Naive thymus-derived CD4-positive, alpha-beta T cell (primary cell): ENCODE data around the gene PA2G4. TPM values are rescaled to one million over a fixed set of nuclear protein-coding genes. Genes with fewer than 3 reads are reported as not detected.
A peak's percentile ranks its signal among the peaks of the same experiment; 100 is the strongest.

ENCODE experiments used
- ATAC-seq: fragments of 150-1000 bp; cut with Tn5 transposase; 2 replicates; pipeline ENCODE4 v1.10.0; 2021; ENCODE audit warnings: mild to moderate bottlenecking, moderate library complexity
- CTCF ChIA-PET: fragments of 350-600 bp; sonication (Branson Sonifier 250); formaldehyde crosslinking; loops from one replicate; lab custom pipeline; 2021; ENCODE audit warnings: antibody characterized with exemption; lab: Charles Lee
- POLR2A ChIA-PET: fragments of 350-600 bp; sonication (Branson Sonifier 250); formaldehyde crosslinking; loops from one replicate; lab custom pipeline; 2021; ENCODE audit warnings: antibody characterized with exemption, inconsistent platforms; lab: Charles Lee
- DNase-seq, 9 donors: peaks; one replicate each; pipeline versions ENCODE4 v3.0.0 to v3.0.0-alpha.2; 2020 to 2022; ENCODE audit warnings: mixed read lengths in 1 of 9
- H3K27ac ChIP-seq: one replicate; pipeline ENCODE4 v1.7.0; 2013; ENCODE audit warnings: mild to moderate bottlenecking, low read depth, low read length, moderate library complexity
- H3K27me3 ChIP-seq, 2 donors: one replicate each; pipeline ENCODE4 v1.7.0; 2013; ENCODE audit warnings: low read length in 2 of 2, mild to moderate bottlenecking in 2 of 2, moderate library complexity in 2 of 2; ENCODE audit not compliant: control insufficient read depth in 2 of 2, insufficient read depth in 2 of 2
- H3K36me3 ChIP-seq, 3 experiments: 1 replicate in 2 of 3; 2 replicates in 1 of 3; pipeline ENCODE4 v1.7.0; 2013; ENCODE audit warnings: low read length in 3 of 3, mild to moderate bottlenecking in 3 of 3, moderate library complexity in 1 of 3; ENCODE audit not compliant: insufficient read depth in 3 of 3, control insufficient read depth in 2 of 3
- H3K4me1 ChIP-seq, 2 donors: one replicate each; pipeline ENCODE4 v1.7.0; 2013; ENCODE audit warnings: low read length in 2 of 2, mild to moderate bottlenecking in 2 of 2, moderate library complexity in 1 of 2; ENCODE audit not compliant: control insufficient read depth in 2 of 2, insufficient read depth in 2 of 2
- H3K4me3 ChIP-seq: 2 replicates; pipeline ENCODE4 v1.7.0; 2013; ENCODE audit warnings: mild to moderate bottlenecking, low read length
- H3K9me3 ChIP-seq, 3 experiments: 1 replicate in 2 of 3; 2 replicates in 1 of 3; pipeline ENCODE4 v1.7.0; 2013; ENCODE audit warnings: low read length in 3 of 3; ENCODE audit not compliant: control insufficient read depth in 2 of 3
- H3K27ac Mint-ChIP-seq, 9 donors: one replicate each; pipeline ENCODE4 v1.8.0; 2020 to 2022; ENCODE audit warnings: mixed read lengths in 9 of 9, mild to moderate bottlenecking in 8 of 9, moderate library complexity in 5 of 9, inconsistent platforms in 2 of 9
- H3K27me3 Mint-ChIP-seq, 5 donors: one replicate each; pipeline ENCODE4 v1.8.0; 2021 to 2022; ENCODE audit warnings: mixed read lengths in 5 of 5, mild to moderate bottlenecking in 1 of 5
- H3K36me3 Mint-ChIP-seq, 5 donors: one replicate each; pipeline ENCODE4 v1.8.0; 2020 to 2022; ENCODE audit warnings: mixed read lengths in 5 of 5, mild to moderate bottlenecking in 3 of 5, inconsistent platforms in 1 of 5
- H3K4me1 Mint-ChIP-seq, 7 donors: one replicate each; pipeline ENCODE4 v1.8.0; 2020 to 2022; ENCODE audit warnings: mixed read lengths in 7 of 7, mild to moderate bottlenecking in 3 of 7, inconsistent platforms in 1 of 7
- H3K4me3 Mint-ChIP-seq, 10 donors: one replicate each; pipeline ENCODE4 v1.8.0; 2020 to 2022; ENCODE audit warnings: mild to moderate bottlenecking in 10 of 10, mixed read lengths in 10 of 10, moderate library complexity in 6 of 10, inconsistent platforms in 2 of 10
- H3K9me3 Mint-ChIP-seq, 11 donors: one replicate each; pipeline ENCODE4 v1.8.0; 2020 to 2022; ENCODE audit warnings: mixed read lengths in 11 of 11, mild to moderate bottlenecking in 4 of 11, inconsistent platforms in 1 of 11, moderate library complexity in 1 of 11
- intact Hi-C, 2 donors: fragments of 100-400 bp; cut with micrococcal nuclease; formaldehyde crosslinking; loops; one replicate each; pipeline ENCODE4 v1.15.1; 2023
- polyA plus RNA-seq, 2 donors: library from polyadenylated mRNA; unstranded; fragments of 300-500 nt; fragmentation: Illumina TruSeq; gene quantifications; one replicate each; pipeline ENCODE4 v1.2.3, GENCODE V29; 2021
- total RNA-seq, 6 experiments: library from RNA in 5 of 6; stranded (reverse) in 5 of 6; gene quantifications; 1 replicate in 5 of 6; 2 replicates in 1 of 6; pipeline ENCODE4 v1.2.3 and lab custom pipeline; 2021 to 2026

Gene PA2G4
- total and polyA plus RNA-seq, 7 experiments from 2014 or later = 61.7 to 254 (median 121) TPM

DNA sequence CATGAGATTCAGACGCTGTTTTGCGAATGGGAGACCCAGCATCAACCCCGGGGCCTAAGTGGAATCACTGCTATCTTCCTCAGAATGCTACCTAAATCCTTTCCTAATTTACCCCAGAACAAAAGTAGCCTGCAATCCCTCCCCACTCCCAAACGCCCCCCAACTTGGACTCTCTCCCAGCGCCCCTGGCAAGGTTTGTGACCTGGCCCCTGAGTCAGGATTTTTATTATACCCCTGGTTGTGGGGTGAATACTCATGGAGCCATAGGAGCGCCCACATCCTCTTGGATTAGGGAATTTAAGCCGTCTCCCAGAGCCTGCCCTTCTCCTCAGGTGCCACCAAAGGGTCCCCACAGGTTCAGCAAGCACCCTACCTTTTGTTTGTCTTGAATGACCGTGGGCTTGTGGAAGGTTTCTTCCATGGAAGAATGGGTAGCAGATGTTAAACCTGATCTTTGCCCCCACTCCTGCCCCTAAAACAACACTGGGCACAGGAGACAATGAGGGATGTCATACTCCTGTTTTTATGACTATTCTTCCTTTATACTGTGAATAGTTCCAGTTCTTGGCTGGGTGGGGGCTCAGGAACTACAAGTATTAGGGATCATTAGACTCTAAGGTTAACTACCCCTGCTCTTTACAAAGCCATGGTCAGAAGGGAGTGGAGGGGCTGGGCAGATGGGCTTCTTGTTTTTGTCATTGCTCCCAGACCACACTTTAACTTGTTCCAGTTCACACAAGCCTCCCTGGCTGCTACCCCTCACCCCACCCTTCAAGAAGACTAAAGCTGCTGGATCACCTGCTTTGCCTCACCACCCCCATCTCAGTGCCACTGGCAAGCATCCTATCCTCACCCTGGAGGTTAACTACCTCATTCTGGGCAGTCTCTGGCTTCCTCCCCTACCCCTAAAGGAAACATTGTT is 48.7 kb downstream of the PA2G4 start:
- Mint-ChIP-seq H3K36me3 (peaks cover 0 to 19% (median 0%) of the 10 kb centered on the region in 5 donors), H3K4me1 (peaks cover 17 to 57% (median 42%) of the 10 kb centered on the region in 7 donors), H3K4me3 (peak overlapping the region; percentile 80 to 96 (median 92)), H3K27me3 (no peaks in the 10 kb centered on the region), H3K9me3 (no peaks in the 10 kb centered on the region), H3K27ac (peak overlapping the region; percentile 84 to 99 (median 97))
- no peak for ATAC-seq
- intact Hi-C loops = loop anchor here (1.0 to 5.0 kb wide), 13 partner anchors 7 to 1694 kb away; partner anchors contain the start of genes ZC3H10 (in 2 of the 2), CS (in 1 of the 2), CTDSP2 (in 1 of the 2) and ESYT1 (in 1 of the 2)
- H3K36me3 ChIP-seq = peaks cover 0 to 4% (median 0%) of the 10 kb centered on the region in 3 experiments
- H3K27me3 ChIP-seq = no peaks in the 10 kb centered on the region
- peak overlapping the region; percentile 80 for H3K27ac ChIP-seq
- no peaks in the 10 kb centered on the region for H3K9me3 ChIP-seq
- H3K4me3 ChIP-seq = peak overlapping the region; percentile 86
- no peak for DNase-seq
- H3K4me1 ChIP-seq = peaks cover 25 to 26% of the 10 kb centered on the region in 2 donors
- CTCF ChIA-PET = no interaction called here
- POLR2A ChIA-PET = interaction anchor here (0.7 to 12.7 kb wide), 4 partner anchors 25 to 41 kb away, joined by 3 to 161 read pairs (median 16); partner anchors contain the start of genes ESYT1 and SMARCC2

DNA sequence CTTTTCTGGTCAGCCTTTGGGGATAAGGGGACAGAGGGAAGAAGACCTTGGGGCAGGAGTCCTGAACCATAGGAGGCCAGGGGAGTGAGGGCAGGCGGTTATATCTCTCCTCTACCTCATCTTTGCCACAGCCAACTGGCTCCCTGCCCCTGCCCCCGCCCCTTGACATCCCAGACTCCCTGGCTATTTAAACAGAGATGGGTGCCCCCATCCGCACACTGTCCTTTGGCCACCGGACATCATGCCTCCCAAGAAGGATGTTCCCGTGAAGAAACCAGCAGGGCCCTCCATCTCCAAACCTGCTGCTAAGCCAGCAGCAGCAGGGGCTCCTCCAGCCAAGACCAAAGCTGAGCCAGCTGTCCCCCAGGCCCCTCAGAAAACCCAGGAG is 49.3 kb downstream of the PA2G4 start:
- no peak for ATAC-seq
- no peak overlapping the region for H3K27ac ChIP-seq
- no peak overlapping the region for H3K4me3 ChIP-seq
- intact Hi-C loops = loop anchor here (5.0 kb wide), 3 partner anchors 69 to 1694 kb away; partner anchors contain the start of genes CTDSP2 (in 1 of the 2), NABP2 (in 1 of the 2), PYM1 (in 1 of the 2) and RNF41 (in 1 of the 2)
- no peaks in the 10 kb centered on the region for H3K27me3 ChIP-seq
- peak overlapping the region in 2 of 9 donors; percentile 70 to 71 for H3K27ac Mint-ChIP-seq
- CTCF ChIA-PET = no interaction called here
- POLR2A ChIA-PET = interaction anchor here (0.7 to 12.7 kb wide), 5 partner anchors 16 to 41 kb away, joined by 3 to 161 read pairs (median 3); partner anchors contain the start of genes ESYT1 and SMARCC2
- no peak for DNase-seq
- peaks cover 0 to 7% (median 0%) of the 10 kb centered on the region in 3 experiments for H3K36me3 ChIP-seq
- peaks cover 18 to 57% (median 42%) of the 10 kb centered on the region in 7 donors for H3K4me1 Mint-ChIP-seq
- H3K27me3 Mint-ChIP-seq = no peaks in the 10 kb centered on the region
- peaks cover 25 to 26% of the 10 kb centered on the region in 2 donors for H3K4me1 ChIP-seq
- peak overlapping the region in 5 of 10 donors; percentile 68 to 96 (median 91) for H3K4me3 Mint-ChIP-seq
- no peaks in the 10 kb centered on the region for H3K9me3 Mint-ChIP-seq
- no peaks in the 10 kb centered on the region for H3K9me3 ChIP-seq
- H3K36me3 Mint-ChIP-seq = peaks cover 0 to 23% (median 0%) of the 10 kb centered on the region in 5 donors

GRCh38 chr12:56154246-56154771 is 50.0 kb downstream of the PA2G4 start:
- no peaks in the 10 kb centered on the region for H3K27me3 ChIP-seq
- peak overlapping the region in 1 of 9 donors; percentile 51 for H3K27ac Mint-ChIP-seq
- peaks cover 24 to 63% (median 48%) of the 10 kb centered on the region in 7 donors for H3K4me1 Mint-ChIP-seq
- H3K4me3 ChIP-seq = no peak overlapping the region
- ChIA-PET CTCF (interaction anchor here (0.6 kb wide), 1 partner anchor 198 kb away, joined by 4 read pairs; no protein-coding TSS in a partner anchor), POLR2A (interaction anchor here (1.0 to 12.7 kb wide), 6 partner anchors 16 to 50 kb away, joined by 3 to 161 read pairs (median 4); partner anchors contain the start of genes ESYT1, PA2G4 and SMARCC2)
- H3K4me3 Mint-ChIP-seq = peak overlapping the region in 2 of 10 donors; percentile 32 to 68
- no peaks in the 10 kb centered on the region for H3K27me3 Mint-ChIP-seq
- H3K36me3 Mint-ChIP-seq = peaks cover 0 to 29% (median 0%) of the 10 kb centered on the region in 5 donors
- intact Hi-C loops = loop anchor here (5.0 kb wide), 3 partner anchors 68 to 1693 kb away; partner anchors contain the start of genes CTDSP2 (in 1 of the 2), NABP2 (in 1 of the 2), PYM1 (in 1 of the 2) and RNF41 (in 1 of the 2)
- H3K36me3 ChIP-seq = peaks cover 0 to 7% (median 0%) of the 10 kb centered on the region in 3 experiments
- peaks cover 25 to 26% of the 10 kb centered on the region in 2 donors for H3K4me1 ChIP-seq
- H3K27ac ChIP-seq = no peak overlapping the region
- no peaks in the 10 kb centered on the region for H3K9me3 Mint-ChIP-seq
- DNase-seq = no peak
- no peaks in the 10 kb centered on the region for H3K9me3 ChIP-seq
- no peak for ATAC-seq

DNA sequence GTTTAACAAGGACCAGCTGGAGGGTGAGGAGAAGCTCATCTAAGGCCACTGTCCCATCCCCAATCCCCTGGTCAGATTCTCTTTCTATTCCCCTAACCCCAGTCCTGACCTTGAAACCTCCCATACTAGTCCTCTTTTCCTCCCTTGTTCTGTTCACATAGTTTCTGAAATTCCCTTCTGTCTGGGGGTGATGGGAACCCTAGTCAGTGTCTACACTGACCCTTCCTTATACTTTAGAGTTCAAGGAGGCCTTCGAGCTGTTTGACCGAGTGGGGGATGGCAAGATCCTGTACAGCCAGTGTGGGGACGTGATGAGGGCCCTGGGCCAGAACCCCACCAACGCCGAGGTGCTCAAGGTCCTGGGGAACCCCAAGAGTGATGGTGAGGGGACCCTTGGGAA is 50.5 kb downstream of the PA2G4 start:
- Histone ChIP-seq H3K27ac (no peak overlapping the region), H3K4me3 (no peak overlapping the region), H3K9me3 (no peaks in the 10 kb centered on the region), H3K36me3 (peaks cover 0 to 7% (median 0%) of the 10 kb centered on the region in 3 experiments), H3K27me3 (no peaks in the 10 kb centered on the region), H3K4me1 (peaks cover 29 to 31% of the 10 kb centered on the region in 2 donors)
- ATAC-seq (no peak), DNase-seq (no peak)
- peaks cover 0 to 31% (median under 1%) of the 10 kb centered on the region in 5 donors for H3K36me3 Mint-ChIP-seq
- peaks cover 29 to 64% (median 54%) of the 10 kb centered on the region in 7 donors for H3K4me1 Mint-ChIP-seq
- CTCF ChIA-PET = interaction anchor here (0.6 kb wide), 1 partner anchor 199 kb away, joined by 4 read pairs; no protein-coding TSS in a partner anchor
- no peaks in the 10 kb centered on the region for H3K9me3 Mint-ChIP-seq
- peak overlapping the region in 2 of 10 donors; percentile 32 to 56 for H3K4me3 Mint-ChIP-seq
- H3K27me3 Mint-ChIP-seq = no peaks in the 10 kb centered on the region
- peak overlapping the region in 2 of 9 donors; percentile 10 to 31 for H3K27ac Mint-ChIP-seq
- POLR2A ChIA-PET = interaction anchor here (0.5 to 12.7 kb wide), 9 partner anchors 10 to 139 kb away, joined by 3 to 161 read pairs (median 4); partner anchors contain the start of genes ESYT1, PA2G4 and SMARCC2
- intact Hi-C loops = loop anchor here (5.0 kb wide), 4 partner anchors 67 to 1692 kb away; partner anchors contain the start of genes CTDSP2 (in 1 of the 2), NABP2 (in 1 of the 2), PYM1 (in 1 of the 2) and RAB5B (in 1 of the 2)

DNA sequence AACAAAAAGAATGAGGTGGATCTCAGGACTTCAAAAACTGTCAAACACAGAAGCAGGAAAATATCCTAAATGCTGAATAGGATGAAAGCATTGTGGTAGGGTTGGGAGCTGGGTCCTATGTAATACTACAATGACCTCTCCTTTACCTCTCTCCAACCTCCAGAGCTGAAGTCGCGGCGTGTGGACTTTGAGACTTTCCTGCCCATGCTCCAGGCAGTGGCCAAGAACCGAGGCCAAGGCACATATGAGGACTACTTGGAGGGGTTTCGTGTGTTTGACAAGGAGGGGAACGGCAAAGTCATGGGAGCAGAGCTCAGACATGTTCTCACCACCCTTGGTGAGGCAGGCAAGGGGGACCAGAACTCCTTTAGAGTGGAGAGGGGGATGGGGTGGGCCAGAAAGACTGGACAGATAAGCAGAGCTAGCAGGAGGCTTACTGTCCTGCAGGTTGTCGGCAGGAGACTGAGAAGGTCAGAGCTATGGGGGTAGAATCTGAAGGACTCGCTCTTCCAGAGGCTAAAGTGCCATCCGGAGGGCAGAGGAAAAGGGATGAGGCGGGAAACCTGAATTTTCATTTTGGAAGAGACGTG is 51.0 kb downstream of the PA2G4 start:
- intact Hi-C loops = loop anchor here in 1 of 2 donors (5.0 kb wide), 1 partner anchor 183 kb away; the partner anchor contains the start of gene RAB5B
- H3K4me3 Mint-ChIP-seq = peak overlapping the region in 9 of 10 donors; percentile 0 to 56 (median 41)
- H3K27me3 Mint-ChIP-seq = no peaks in the 10 kb centered on the region
- H3K27ac Mint-ChIP-seq = peak overlapping the region in 3 of 9 donors; percentile 10 to 65 (median 31)
- peaks cover 35 to 36% of the 10 kb centered on the region in 2 donors for H3K4me1 ChIP-seq
- H3K36me3 ChIP-seq = peaks cover 0 to 9% (median 0%) of the 10 kb centered on the region in 3 experiments
- CTCF ChIA-PET = interaction anchor here (0.7 to 1.8 kb wide), 4 partner anchors 26 to 176 kb away, joined by 3 to 7 read pairs (median 4); partner anchors contain the start of genes SMARCC2 and ZC3H10
- no peak overlapping the region for H3K4me3 ChIP-seq
- POLR2A ChIA-PET = interaction anchor here (0.5 to 12.7 kb wide), 7 partner anchors 9 to 140 kb away, joined by 3 to 161 read pairs (median 4); partner anchors contain the start of genes ESYT1, PA2G4 and SMARCC2
- H3K4me1 Mint-ChIP-seq = peaks cover 31 to 64% (median 55%) of the 10 kb centered on the region in 7 donors
- ATAC-seq (no peak), DNase-seq (no peak)
- H3K27ac ChIP-seq = no peak overlapping the region
- H3K36me3 Mint-ChIP-seq = peaks cover 0 to 34% (median 6%) of the 10 kb centered on the region in 5 donors
- no peaks in the 10 kb centered on the region for H3K9me3 Mint-ChIP-seq
- H3K9me3 ChIP-seq = no peaks in the 10 kb centered on the region
- H3K27me3 ChIP-seq = no peaks in the 10 kb centered on the region
